OCI-M2 (cell line): ENCODE data around the gene NR3C1.

ENCODE experiments used
- DNase-seq: peaks from one replicate; lab custom pipeline; 2025; ENCODE audit not compliant: unreplicated experiment; lab: John Stamatoyannopoulos, UW

The NR3C1 gene

GRCh38 chr5:143426437-143426991 is 23.0 kb upstream of the NR3C1 start:
- no peak for DNase-seq

DNA sequence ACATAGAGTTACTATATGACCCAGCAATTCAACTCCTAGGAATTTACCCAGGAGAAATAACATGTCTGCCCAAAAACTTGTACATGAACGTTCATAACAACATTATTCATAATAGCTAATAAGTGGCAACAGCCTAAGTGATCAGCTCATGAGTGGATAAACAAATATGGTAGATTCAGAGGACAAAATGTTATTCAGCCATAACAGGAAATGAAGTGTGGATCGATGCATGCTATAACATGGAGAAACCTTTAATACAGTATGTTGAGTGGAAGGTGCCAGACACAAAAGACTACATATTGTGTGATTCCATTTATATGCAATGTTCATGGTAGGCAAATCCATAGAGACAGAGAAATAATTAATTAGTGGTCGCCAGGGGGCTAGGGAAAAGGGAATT is 22.3 kb upstream of the NR3C1 start:
- DNase-seq: no peak

DNA sequence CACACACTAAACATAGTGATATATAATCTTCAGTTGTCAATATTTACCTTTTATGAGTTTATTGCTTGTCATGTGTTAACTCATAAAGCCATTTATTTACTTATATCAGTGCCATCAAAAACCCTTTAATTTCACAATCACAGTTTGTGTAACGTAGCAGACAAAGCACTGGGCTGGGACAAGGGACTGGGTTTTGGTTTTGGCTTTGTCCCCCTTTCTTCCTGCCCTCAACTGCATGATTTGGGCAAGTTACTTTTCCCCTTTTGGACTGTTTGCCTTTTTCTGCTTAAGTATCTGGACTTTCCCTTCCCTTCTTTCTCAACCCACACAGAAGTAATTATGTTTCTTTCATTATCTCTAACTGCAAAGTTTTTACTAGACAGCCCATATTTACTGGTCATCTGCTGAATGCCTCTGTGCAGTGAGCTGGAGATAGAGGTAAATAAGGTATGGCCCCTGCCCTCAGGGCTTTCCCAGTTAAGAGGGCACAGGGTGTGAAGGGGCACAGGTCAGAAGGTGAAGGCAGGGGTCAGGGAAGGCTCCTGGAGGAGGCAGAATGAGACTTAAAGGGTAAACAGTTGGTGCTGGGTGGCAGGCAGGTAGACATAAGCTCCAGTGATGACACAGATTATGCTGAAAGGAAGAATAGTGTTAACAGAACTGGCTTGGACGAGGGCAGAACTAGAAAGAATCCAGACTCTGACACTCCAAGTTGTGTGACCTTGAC is 14.8 kb upstream of the NR3C1 start:
- no peak for DNase-seq

- DNase-seq: no peak
These were observed 14.1 kb upstream of the NR3C1 start for GRCh38 chr5:143417503-143418139.

DNA sequence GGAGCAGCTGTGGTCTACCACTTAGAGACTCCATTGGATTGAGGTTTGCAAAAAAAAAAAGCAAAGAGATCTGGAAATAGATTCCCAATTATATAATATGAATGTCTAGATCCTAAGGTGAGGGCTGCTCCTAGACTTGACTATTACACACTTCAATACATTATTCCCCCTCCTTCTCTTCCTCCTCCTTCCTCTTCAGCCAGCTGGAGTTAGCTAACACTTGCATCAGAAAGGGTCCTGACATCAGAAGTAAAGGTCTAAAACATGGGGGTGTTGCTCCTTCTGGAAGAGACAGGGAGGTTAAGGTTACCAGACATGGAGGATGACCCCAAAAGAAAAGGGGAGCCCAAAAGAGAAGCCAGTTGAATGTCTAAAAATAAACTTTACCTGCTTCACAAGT is 12.9 kb upstream of the NR3C1 start:
- DNase-seq: no peak

- DNase-seq: no peak
These were observed 10.6 kb upstream of the NR3C1 start for GRCh38 chr5:143413958-143414669.

DNA sequence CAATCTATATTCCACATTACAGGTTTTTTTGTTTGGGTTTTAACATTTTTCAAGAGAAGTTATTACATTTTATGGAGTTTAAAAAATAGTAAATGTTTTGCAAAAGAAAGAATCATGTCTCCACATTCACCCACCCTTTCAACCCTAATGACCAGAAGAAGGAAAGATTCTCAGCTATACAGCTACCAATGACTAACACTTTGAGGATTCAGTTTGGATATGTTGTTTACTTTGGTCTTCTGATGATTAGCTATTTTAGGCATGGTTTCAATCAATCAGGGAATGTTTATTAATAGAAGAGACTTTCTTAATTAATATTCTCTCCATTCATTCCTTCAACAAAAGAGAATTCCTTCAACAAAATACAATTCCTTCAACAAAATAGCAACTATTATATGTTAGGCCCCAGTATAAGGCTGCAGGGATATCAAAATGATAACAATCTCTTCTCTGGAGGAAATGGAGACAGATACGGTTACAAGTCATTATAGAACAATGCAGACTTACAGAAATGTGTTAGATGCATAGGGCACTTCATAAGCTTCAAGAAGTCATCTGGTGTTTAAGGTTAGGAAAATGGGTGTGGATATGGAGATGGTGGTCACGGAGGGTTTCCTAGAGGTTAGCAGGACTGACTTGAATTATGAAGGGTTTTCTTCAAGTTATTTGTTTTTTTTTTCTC is 9.3 kb upstream of the NR3C1 start:
- DNase-seq: no peak

DNA sequence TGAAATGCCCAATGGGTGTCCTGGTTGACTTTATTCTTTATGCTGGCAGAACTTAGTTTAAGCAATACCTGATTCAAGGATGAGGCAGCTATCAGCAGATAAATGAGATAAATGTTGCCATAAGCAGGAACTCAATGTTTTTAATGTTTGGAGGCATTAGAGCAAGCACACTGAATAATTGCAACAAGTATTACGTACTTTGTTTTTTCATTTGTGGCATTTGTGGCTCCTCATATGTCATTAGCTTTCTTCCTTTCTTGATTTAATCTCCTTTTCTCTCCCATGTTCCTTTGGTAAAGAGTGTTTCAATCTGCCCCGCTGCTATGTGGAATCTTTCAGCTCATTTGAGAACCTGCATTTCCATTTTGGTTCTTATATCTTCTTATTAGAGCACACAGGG is 6.4 kb upstream of the NR3C1 start:
- no peak for DNase-seq

DNA sequence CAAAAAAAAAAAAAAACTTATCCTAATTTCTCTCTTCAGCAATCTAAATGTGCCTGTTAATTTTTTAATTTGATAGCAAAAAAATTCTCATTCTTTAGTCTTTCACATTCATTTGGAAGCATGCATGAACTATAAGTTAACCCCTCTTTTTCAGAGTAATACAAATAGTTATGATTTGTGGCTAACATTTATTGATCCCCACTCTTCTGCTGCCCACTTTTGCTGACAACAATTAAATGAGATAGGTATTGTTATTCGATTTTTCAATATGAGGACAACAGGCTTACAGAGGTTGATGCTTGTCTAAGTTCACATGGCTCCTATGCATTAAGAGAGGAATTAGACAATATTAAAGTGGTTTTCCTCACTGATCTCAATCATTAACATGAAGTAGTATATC is 2.9 kb upstream of the NR3C1 start:
- DNase-seq: no peak

DNA sequence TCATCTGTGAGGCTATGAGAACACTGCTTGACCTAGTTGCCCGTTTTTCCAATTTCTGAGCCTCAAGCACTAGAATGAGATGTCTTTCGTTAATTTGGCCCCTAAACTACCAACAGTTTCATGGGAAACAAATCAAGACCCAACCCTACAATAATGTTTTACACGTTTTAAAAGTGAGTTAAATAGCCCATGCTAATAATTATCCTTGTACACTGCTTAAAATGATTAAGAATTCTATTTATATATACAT is 2.3 kb upstream of the NR3C1 start:
- no peak for DNase-seq

GRCh38 chr5:143405063-143405848 is 1.8 kb upstream of the NR3C1 start:
- DNase-seq: no peak

DNA sequence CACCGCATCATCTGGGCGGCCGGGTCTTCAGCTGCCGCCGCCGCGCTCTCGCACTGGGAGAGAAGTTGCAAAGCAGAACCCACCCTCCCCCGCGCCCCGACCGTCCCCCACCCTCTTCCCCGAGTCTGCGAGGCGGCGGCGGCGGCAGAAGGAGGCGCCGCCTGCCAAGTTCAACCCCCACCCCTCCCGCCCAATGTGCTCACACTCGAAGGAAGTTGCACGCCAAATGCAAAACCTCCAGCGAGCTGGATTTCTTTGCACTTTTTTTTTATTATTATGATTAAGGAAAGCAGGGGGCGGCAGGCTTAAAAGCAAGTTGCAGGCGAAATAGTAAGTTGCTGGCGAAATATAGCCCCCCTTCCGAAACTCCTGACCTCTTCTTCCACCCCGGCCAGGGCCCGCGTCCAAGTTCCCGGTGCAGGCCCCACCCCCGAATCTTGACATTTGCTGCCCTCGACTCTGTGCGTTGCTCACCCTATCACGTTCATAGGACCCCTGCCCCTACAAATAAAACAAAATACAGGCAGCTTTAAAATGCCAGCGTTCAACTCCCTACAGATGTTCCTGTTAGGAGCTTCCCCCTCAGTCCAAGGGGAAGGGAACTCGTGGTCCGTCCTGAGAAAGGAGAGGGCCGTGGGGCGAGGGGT is 1.1 kb upstream of the NR3C1 start:
- DNase-seq: no peak

- no peak for DNase-seq
These were observed 223 bp downstream of the NR3C1 start for GRCh38 chr5:143403334-143403592.

- DNase-seq: no peak
These were observed 743 bp downstream of the NR3C1 start for GRCh38 chr5:143402553-143403333.

DNA sequence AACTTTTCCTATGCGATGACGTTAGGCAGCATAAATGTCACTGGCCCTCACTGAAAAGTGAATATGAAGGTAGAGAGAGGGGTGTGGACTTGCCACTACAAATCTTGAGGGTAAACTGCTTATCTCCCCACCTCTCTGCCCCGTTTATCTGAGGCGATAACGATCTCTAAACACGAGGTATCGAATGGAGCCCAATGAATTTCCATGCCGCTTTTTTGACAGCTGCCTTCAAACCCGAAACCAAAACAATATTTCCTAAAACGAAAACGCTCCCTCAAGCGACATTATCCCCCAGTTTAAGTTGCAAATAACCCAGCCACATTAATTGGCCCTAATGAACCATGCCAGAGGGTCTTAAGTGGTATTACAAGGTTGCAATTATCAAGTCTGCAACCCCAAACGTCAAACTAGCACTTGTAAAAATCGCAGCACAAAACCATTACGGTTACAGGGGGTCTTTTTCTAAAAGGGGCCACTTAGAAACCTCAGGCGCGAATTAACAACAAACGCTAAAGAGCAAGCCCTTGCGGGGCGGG is 1.4 kb downstream of the NR3C1 start:
- no peak for DNase-seq

DNA sequence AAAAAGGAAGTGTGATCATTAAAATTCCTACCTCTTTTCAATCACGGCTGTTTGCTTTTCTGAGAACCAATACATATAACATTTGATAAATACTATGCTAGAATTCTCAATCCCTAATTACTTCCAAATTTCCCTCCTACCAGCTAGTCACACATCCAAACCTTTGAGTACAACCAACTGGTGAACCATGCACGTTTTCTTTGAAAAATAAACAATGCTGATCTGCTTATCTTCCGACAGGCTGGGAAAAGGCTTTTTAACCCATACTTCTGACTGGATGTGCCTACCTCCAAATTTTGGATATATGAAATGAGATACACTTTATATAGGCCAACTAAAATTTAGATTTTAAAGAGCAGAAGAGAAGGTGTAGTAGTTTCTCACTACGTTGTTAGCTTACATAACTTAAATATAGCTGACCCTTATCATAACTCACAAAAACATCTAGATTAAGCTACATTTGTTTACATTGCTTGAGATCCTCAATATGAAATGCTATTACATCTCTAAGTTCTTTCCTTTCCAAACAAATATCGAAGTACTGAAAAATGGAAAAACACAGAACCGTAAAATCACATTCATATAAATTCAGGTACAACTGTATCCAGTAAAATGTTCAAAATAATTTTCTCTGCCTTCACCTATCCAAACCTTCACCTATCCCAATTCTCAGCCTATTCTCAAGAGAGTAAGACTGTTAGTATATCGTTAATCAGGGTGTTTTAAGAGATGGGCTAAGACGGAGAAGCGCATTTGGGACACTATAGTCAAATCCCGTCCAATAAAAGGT is 2.1 kb downstream of the NR3C1 start:
- no peak for DNase-seq

DNA sequence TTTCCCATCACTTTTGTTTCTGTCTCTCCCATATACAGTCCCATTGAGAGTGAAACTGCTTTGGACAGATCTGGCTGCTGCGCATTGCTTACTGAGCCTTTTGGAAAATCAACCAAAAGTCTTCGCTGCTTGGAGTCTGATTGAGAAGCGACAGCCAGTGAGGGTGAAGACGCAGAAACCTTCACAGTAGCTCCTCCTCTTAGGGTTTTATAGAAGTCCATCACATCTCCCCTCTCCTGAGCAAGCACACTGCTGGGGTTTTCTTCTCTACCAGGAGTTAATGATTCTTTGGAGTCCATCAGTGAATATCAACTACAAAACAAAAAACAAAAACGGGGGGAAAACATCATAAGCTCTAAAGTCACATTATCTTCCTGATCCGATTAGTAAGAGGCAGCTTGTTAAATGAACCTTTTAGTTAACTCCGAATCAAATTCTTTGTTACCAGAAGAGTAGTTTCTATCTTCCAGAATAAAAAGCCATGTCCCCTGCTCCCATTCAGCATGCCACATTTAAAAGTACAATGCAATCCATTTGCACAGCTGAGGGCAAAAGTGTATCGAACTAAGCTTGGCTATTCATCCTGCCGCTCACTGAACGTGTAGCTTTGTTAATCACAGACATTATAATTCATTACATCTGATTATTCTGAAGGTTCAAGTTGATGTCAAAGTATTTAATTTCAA is 2.8 kb downstream of the NR3C1 start:
- DNase-seq: no peak
